GM19099 (cell line): ENCODE measurements around the gene STRIP1.

Source experiments
- POLR2A ChIP-seq: IDR thresholded peaks from 3 replicates; pipeline ENCODE4 v1.6.1; 2011; ENCODE audit warnings: low read depth; ENCODE audit not compliant: insufficient read length; ENCODE audit errors: extremely low read depth

The STRIP1 gene

DNA sequence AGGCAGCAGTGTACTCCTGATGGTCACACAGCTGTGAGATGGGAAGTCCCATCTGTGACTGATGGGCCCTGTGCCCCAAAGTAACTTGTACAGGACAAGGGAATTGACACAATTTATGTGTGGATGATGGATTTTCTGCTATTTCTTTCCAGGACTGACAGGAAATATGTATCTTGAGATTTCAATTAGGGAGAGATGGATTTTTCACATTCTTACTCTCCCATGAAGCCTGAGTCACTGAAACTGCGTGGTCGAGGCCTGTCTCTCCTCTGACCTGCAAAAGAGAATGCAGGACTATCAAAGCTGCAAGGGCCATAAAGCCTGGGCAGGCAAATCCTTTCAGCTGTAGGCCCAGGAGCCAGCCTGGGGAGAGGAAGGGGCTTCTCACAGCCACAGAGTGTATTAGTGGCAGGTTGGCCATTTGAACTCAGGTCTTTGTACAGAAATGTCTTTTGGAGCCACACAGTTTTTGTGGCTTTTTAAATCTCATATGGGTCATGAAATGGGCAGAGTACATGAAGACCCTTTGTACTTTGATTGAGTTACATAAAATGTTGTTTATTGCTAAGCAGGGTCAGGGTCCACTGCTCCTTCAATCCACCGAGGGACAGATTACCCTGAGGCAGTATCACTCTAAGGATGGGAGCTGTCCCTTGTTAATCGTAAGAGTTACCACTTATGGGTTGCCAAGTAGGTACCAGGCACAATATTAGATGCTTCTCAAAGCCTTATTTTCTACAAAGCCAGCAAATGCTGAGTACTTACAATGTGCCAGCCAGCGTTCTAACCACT lies 21.3 kb downstream of the STRIP1 start:
- no peak for TF ChIP-seq POLR2A

DNA sequence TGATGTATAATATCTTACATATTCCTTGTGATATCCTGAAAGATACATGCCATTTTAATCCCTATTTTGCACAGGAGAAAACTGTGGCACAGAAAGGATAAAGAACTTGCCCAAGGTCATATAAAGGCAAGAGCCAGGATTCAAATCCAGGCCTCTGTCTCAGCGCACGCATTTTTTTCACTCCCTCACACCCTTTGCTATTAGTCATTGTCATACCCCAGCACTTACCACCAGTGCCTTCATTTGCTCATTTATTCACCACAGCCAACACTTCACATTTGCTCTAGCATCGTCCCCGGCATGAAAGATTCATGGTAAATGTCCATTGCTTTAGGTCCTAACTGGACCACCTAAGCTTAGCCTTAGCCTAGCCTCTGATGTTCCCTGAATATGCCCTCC lies 21.9 kb downstream of the STRIP1 start:
- no peak for TF ChIP-seq POLR2A

DNA sequence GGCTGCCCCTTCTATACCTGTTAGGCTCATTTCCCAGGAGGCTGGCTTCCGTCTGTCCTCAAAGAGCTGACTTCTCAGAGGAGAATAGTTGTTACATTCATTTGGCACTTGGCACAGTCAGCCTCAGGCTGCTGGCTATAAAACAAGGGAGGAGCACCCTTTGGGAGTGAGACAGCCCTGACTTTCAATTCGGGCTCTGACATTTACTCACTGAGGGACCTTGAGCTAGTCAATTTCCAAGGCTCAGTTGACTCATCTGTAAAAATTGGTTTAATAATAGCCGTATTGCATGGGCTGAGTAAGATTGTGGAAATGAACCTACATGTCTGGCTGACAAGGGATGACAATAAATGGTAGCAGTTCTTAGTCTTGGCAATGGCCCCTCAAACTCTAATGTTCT lies 22.4 kb downstream of the STRIP1 start:
- no peak for TF ChIP-seq POLR2A

DNA sequence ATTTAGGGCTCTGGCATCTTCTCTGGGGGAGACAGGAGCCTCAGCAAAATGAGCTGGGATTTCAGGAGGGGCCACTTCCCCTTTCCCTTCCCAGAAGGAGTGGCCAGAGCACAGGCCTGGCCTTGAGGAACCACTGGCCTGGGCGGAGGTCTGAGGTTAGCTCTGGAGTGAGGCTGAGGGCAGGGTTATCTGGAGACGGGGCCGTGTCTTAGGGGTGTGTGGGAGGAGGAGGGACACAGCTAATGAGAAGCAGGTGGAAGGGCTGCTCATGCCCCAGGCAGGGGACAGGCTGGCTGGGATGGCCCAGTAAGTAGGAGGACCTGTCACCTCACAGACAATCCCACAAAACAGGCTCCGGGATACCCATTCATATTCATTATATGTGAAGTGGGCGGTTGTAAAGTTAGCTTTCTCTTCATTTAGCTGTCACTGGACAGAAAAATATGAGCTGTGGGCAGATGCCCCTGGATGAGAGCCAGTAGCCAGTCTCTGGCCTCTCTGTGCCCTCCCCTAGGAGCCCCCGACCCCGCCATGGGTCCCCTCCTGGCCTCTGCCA lies 23.6 kb downstream of the STRIP1 start:
- TF ChIP-seq POLR2A = no peak

DNA sequence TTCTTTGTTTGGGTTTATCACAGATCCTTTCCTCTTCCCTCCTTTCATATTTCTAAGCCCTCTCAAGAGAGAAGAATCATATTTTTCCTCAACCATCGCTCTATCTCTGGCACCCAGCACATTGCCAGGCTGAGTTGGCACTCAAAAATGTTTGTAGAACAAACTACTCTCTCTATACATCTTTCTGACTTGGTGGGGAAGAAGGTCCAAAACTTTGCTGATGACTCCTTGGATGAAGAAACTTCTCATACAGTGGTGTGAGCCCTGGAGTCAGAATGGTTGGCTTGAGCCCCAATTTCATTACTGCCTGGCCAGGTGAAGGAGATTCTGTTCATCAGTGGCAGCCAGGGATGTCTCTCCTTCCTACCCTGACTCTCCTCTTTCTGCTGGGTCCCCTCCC lies 24.2 kb downstream of the STRIP1 start:
- TF ChIP-seq POLR2A = no peak

DNA sequence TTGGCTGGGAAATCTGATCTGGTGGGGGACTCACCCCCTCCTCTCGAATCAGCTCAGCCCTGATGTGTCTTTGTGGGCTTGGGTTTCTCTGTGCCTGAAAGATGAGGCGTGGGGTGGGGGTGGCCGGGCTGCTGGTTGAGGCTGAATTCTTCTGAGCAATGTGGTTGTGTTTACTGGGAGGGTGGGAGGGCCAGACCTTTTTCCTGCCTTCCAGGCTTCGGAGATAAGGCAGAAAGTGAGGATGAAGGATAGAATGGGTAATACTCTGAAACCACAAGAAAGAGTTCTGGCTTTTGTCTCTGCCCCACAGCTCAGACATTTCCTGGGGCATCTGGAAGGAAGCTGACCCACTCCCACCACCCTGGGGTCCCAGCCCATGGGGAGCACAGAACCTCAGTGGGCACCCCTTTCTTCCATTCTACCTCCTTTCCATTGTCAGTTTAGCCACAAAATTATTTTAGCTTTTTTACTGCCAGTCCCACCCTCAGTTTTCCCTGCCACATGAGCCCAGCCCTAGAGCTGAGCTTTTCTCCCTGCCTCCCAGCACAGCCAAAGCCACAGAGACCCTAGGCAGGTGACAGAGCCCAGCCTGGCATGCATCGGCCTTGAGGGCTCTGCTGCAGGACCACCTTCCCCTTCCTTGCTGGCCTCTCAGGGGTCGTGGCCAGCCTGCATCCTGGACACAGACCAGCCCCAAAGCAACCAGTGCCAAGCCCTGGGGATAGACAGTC lies 24.9 kb downstream of the STRIP1 start:
- no peak for TF ChIP-seq POLR2A

DNA sequence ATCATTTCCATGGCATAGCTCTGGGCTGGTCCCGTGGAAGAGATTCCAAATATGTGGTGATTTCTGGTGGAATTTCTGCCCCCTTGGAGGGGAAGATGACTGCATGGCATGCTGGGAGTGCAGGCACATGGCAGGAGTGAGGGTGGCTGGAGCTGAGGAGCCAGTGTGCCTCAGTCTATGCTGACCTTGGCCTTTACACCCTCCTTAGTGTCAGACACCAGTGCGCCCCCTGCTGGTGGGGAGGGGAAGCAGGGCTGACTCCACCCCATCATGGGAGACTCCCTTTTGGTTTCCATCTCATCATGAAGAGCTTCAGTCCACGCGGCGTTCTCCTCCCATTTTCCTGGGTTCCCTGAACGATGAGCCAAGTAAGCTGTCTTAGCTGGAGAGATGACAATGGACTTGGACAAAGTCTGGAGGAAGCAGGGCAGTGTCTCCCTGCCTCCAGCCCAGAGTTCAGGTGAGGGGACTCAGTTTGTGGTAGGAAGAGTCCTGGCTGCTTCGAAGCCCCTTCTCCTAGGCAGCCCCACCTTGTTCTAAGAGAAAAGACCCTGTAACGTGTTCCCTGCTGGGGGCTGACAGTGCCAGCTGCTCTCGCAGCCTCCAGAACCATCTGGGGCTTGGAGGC lies 25.7 kb downstream of the STRIP1 start:
- TF ChIP-seq POLR2A = no peak

DNA sequence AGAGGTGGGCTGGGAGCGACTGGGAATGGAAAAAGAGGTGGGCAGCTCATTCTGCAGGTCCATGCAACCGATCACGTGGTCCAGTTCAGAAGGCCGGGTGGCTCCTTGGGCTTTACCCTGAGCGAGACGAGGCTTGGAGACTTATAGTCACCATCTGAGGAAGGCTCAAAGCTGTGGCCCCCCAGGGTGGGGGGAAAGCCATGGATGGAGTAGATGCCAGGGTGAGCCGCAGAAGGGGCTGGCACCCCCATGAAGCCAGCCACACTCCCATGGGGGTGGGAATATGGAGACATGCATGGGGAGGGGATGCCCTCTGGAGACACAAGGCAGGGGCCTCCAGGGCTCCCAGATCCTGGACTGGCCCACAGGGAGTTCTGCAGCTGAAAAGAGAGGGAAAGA lies 26.2 kb downstream of the STRIP1 start:
- TF ChIP-seq POLR2A = no peak

DNA sequence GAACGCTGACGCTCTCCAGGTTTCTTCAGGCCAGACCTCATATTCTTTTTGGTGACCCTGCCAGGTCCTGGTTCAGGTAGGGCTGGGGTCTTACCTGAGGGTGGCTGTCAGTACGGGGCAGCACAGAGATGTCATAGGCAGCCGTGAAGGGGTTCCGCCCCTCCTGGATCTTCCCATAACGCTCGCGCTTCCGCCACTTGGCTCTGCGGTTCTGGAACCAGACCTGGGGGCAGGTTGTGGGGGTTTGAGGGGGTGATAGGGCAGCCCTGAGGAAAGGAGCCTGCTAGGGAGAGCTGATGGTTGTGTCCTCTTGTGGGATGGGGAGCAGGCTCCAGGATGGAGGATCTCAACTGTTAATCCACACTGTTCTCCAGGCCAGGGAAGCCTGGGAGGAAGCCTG lies 26.9 kb downstream of the STRIP1 start:
- TF ChIP-seq POLR2A = no peak

DNA sequence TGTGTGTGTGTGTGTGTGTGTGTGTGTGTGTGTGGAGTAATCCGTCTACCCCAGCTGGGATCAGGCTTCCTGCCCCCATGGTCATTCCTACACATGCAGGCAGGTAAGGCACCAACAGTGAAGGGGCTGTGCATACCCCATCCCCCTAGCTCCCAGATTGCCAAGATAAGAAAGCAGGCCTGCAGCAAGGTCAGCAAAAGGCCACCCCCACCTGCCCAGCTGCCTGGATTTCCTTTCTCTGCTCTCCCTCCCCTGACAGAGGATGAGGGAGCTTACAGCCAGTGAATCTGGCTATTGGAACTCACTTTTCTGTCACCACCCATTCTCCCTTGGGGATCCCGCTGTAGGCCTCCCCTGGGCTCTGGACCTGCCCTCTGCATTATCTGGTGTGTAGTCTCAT lies 28.2 kb downstream of the STRIP1 start:
- no peak for TF ChIP-seq POLR2A

DNA sequence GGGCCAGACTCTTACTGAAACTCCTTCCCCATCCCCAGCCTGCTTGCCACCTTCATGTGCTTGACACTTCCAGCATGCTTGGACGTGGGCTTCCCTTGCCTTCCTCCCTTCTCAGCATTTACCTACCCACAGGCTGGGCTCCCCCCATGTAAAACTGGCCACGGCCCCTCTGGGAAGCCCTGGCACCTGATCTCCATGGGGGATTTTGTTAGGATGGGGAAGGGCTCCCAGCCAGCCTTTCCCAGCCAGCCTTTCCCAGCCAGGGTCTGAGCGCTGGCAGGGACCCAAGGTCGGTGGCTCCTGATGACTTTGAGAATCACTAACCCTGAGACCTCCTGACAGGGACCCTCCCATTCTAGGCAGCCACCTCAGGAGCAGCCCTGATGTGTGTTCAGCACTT lies 29.4 kb downstream of the STRIP1 start:
- TF ChIP-seq POLR2A = no peak

DNA sequence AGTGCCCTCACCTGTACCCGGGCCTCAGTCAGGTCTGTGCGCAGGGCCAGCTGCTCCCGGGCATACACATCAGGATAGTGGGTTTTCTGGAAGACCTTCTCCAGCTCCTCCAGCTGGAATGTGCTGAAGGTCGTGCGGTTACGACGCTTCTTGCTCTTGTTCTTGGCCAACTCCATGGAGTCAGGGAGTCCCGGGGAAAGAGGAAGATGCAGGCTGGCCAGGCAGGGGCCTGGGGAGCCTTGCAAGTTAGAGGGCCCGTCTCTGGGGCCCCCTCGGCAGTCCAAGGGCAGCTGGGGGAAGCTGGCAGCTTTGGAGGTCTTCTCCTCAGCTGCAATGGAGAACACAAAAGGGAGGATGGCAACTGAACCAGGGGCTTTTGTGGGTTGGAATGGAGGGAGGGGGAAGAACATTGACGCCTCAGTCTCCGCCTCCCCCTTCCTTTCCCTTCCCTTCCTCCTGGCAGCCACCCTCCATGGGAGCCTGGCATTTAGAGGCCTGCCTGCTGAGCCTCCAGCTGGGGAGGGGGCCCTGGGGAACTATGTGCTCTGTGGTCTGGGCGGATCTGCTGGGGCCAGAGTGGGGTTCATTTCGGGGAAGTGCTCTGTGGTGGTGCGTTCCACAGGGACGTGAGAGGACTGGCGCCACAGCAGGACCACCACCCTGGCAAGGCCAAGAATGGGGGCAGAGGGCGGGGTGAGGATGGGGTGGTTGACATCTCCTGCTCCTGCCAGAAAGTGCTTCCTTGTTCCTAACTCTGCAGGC lies 30.3 kb downstream of the STRIP1 start:
- no peak for TF ChIP-seq POLR2A

DNA sequence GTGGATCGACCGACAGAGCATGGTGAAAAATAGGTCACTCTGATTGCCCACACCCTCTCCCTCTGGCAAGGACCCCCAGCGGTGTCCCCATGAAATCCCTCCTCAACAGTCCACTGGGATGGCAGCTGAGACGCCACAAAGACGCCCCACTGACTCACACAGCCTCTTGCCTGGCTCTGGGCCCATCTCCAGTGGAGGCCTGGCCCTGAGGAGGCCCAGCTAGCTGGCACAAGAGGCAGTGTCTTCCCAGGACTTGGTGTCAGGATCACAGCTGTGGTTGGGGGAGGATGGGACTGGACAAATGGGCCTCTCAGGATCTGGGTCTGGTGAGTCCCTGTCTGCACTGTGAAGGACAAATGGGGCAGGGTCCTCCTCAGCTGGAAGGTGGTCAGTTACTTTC lies 31.4 kb downstream of the STRIP1 start:
- TF ChIP-seq POLR2A = no peak

DNA sequence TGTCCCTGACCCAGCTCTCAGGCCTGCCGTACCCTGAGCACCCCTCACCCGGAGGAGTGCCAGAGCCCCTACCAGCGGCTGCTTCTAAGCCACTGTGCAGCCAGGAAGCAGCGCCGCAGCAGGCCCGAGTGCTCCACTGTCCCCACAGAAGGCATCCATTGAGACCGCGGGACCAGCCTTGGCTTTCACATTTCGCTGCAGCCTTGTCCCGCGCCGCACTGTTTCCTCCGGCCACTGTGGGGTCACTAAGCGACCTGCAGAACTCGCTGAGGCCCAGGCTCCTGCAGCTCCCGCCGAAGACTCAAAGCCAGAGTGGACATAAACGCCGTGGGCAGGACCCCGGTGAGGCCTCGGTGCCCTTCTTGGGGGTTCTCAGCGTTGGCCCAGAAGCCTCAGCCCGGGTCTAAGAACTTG lies 33.1 kb downstream of the STRIP1 start:
- TF ChIP-seq POLR2A = no peak

DNA sequence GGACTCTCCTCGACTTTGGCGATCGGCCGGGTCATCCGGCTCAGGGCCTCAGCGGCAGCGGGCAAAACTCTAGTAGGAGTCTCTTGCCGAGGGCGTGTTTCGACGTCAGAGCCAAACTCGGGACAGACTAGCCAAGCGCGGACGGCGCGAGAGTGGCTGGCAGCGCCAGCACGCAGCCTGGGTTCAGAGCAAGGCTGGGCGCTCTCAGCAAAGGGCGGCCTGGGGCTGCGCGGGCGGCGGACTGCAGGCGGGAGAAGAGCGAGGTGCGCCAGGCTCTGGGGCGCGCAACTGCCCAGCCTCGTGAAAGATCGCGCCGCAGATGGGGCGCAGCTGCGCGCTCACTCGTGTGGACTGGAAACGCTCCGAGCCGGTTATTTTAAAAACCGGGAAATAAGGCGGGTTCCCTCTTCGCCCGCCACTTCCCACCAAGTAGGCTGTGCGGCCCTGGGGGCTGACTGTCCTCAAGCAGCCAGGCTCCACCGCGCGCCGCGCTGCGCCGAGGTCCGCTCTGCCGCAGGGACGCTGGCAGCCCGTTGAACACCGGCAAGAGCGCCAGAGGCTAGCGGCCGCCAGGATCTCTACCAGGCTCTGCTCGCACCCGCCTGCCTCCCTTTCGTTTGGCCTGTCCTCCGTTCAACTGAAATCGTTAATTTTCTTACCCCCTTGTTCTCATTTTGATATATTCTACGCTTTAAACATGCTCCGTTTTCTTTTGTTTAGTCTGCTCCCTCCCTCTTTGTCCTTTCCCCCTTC lies 33.6 kb downstream of the STRIP1 start:
- TF ChIP-seq POLR2A = no peak
